IMR-90 (cell line): ENCODE results near the gene FXN. TPM values are rescaled to one million over a fixed set of nuclear protein-coding genes. Genes with fewer than 3 reads are reported as not detected.

ENCODE experiments used
- ATAC-seq: fragments of 200-7000 bp; cut with Tn5 transposase; 2 replicates; pipeline ENCODE4 v1.9.1; 2020; ENCODE audit warnings: low read depth, mild to moderate bottlenecking, moderate library complexity
- BruUV-seq: library from RNA; stranded (reverse); fragments of 400-500 nt; replicated peaks from 2 replicates; lab custom pipeline; 2021; lab: Mats Ljungman, UMichigan
- CTCF ChIA-PET: fragments of 300-600 bp; formaldehyde crosslinking; extraction: SDS; loops from one replicate; lab custom pipeline; 2021; ENCODE audit warnings: antibody characterized with exemption; lab: Yijun Ruan, JAX
- POLR2A ChIA-PET: fragments of 300-600 bp; sonication (Branson Sonifier 250); formaldehyde crosslinking; loops from one replicate; lab custom pipeline; 2022; ENCODE audit warnings: antibody characterized with exemption; ENCODE audit not compliant: unreplicated experiment; lab: Charles Lee
- DNase-seq: peaks from one replicate; pipeline ENCODE4 v3.0.0; 2013
- H2AFZ ChIP-seq: replicated peaks from 2 replicates; pipeline ENCODE3; 2013; ENCODE audit warnings: low read length, mild to moderate bottlenecking; ENCODE audit not compliant: poor library complexity
- H2AK5ac ChIP-seq: 2 replicates; pipeline ENCODE4 v1.6.1; 2013; ENCODE audit warnings: low read depth, low read length, inconsistent platforms
- H2AK9ac ChIP-seq: replicated peaks from 2 replicates; pipeline ENCODE3; 2013; ENCODE audit warnings: mild to moderate bottlenecking, low read depth, low read length, moderate library complexity; ENCODE audit not compliant: poor library complexity
- H2BK120ac ChIP-seq: 2 replicates; pipeline ENCODE4 v1.6.1; 2013; ENCODE audit warnings: low read depth, low read length, inconsistent platforms
- H2BK15ac ChIP-seq: 3 replicates; pipeline ENCODE4 v1.6.1; 2013; ENCODE audit warnings: low read depth, low read length, inconsistent platforms
- H2BK20ac ChIP-seq: 2 replicates; pipeline ENCODE4 v1.6.1; 2013; ENCODE audit warnings: low read depth, mild to moderate bottlenecking, inconsistent platforms, low read length, moderate library complexity
- H2BK5ac ChIP-seq: 2 replicates; pipeline ENCODE4 v1.6.1; 2013; ENCODE audit warnings: mild to moderate bottlenecking, low read depth, low read length, inconsistent platforms; ENCODE audit not compliant: poor library complexity, severe bottlenecking
- H3K14ac ChIP-seq: replicated peaks from 2 replicates; pipeline ENCODE4 v1.6.1; 2013; ENCODE audit warnings: low read depth, low read length, inconsistent platforms
- H3K18ac ChIP-seq: 2 replicates; pipeline ENCODE4 v1.6.1; 2013; ENCODE audit warnings: low read depth, low read length, control low read depth
- H3K23ac ChIP-seq: 2 replicates; pipeline ENCODE4 v1.6.1; 2013; ENCODE audit warnings: low read depth, low read length, inconsistent platforms
- H3K27ac ChIP-seq: 2 replicates; pipeline ENCODE4 v1.5.1; 2013; ENCODE audit warnings: mild to moderate bottlenecking, control low read depth, low read length; ENCODE audit not compliant: insufficient read depth
- H3K27me3 ChIP-seq: 2 replicates; pipeline ENCODE4 v1.6.1; 2013; ENCODE audit warnings: low read length; ENCODE audit not compliant: control insufficient read depth, insufficient read depth
- H3K36me3 ChIP-seq: 2 replicates; pipeline ENCODE4 v1.6.1; 2013; ENCODE audit warnings: low read length, mixed read lengths; ENCODE audit not compliant: control insufficient read depth, insufficient read depth
- H3K4ac ChIP-seq: 2 replicates; pipeline ENCODE4 v1.6.1; 2013; ENCODE audit warnings: low read depth, low read length, inconsistent platforms
- H3K4me1 ChIP-seq: 2 replicates; pipeline ENCODE4 v1.6.1; 2013; ENCODE audit warnings: low read length, mixed read lengths; ENCODE audit not compliant: control insufficient read depth, insufficient read depth
- H3K4me2 ChIP-seq: 2 replicates; pipeline ENCODE4 v1.6.1; 2013; ENCODE audit warnings: low read depth, mild to moderate bottlenecking, control low read depth, low read length, moderate library complexity
- H3K4me3 ChIP-seq: 2 replicates; pipeline ENCODE4 v1.5.1; 2013; ENCODE audit warnings: low read depth, mild to moderate bottlenecking, control low read depth, low read length, moderate library complexity; ENCODE audit not compliant: insufficient read depth
- H3K56ac ChIP-seq: 2 replicates; pipeline ENCODE4 v1.6.1; 2013; ENCODE audit warnings: low read length, inconsistent platforms; ENCODE audit not compliant: insufficient read depth; ENCODE audit errors: extremely low read depth
- H3K79me1 ChIP-seq, 2 experiments: 2 replicates each; pipeline ENCODE4 v1.6.1; 2013; ENCODE audit warnings: low read length in 2 of 2, inconsistent platforms in 1 of 2, low read depth in 1 of 2
- H3K9ac ChIP-seq: 2 replicates; pipeline ENCODE4 v1.6.1; 2013; ENCODE audit warnings: low read depth, low read length, control low read depth
- H3K9me1 ChIP-seq: 2 replicates; pipeline ENCODE4 v1.6.1; 2013; ENCODE audit warnings: low read length, inconsistent platforms; ENCODE audit not compliant: insufficient read depth
- H3K9me3 ChIP-seq: 2 replicates; pipeline ENCODE4 v1.6.1; 2013; ENCODE audit warnings: low read length; ENCODE audit not compliant: control insufficient read depth, insufficient read depth
- H4K20me1 ChIP-seq: 2 replicates; pipeline ENCODE4 v1.6.1; 2013; ENCODE audit warnings: low read length, inconsistent platforms; ENCODE audit not compliant: insufficient read depth
- H4K5ac ChIP-seq: 2 replicates; pipeline ENCODE4 v1.6.1; 2013; ENCODE audit warnings: mild to moderate bottlenecking, low read depth, low read length, control low read depth
- H4K8ac ChIP-seq, 2 experiments: 2 replicates each; pipeline ENCODE4 v1.6.1; 2013; ENCODE audit warnings: low read depth in 2 of 2, low read length in 2 of 2, control low read depth in 1 of 2, inconsistent platforms in 1 of 2
- H4K91ac ChIP-seq: 2 replicates; pipeline ENCODE4 v1.6.1; 2013; ENCODE audit warnings: low read depth, low read length, inconsistent platforms; ENCODE audit not compliant: insufficient read depth
- BHLHE40 ChIP-seq: fragments of 150-350 bp; IDR thresholded peaks from 2 replicates; pipeline ENCODE4 v1.6.1; 2016; ENCODE audit warnings: mild to moderate bottlenecking, low read depth, low read length
- CEBPB ChIP-seq: IDR thresholded peaks from 2 replicates; pipeline ENCODE4 v1.6.1; 2012; ENCODE audit warnings: low read depth, low read length, improper control_type of control experiment
- CHD1 ChIP-seq: IDR thresholded peaks from 2 replicates; pipeline ENCODE4 v1.6.1; 2012; ENCODE audit warnings: low read depth, low read length, improper control_type of control experiment
- CTCF ChIP-seq: conservative IDR thresholded peaks from 2 replicates; pipeline ENCODE4 v1.5.1; 2012; ENCODE audit warnings: mild to moderate bottlenecking, low read depth, low read length, improper control_type of control experiment
- FOS ChIP-seq: fragments of 150-350 bp; IDR thresholded peaks from 2 replicates; pipeline ENCODE4 v1.6.1; 2016; ENCODE audit warnings: low read depth, low read length
- MAFK ChIP-seq: IDR thresholded peaks from 2 replicates; pipeline ENCODE4 v1.6.1; 2012; ENCODE audit warnings: low read depth, low read length, improper control_type of control experiment
- MAZ ChIP-seq: IDR thresholded peaks from 2 replicates; pipeline ENCODE4 v1.6.1; 2012; ENCODE audit warnings: low read depth, mild to moderate bottlenecking, low read length, improper control_type of control experiment, moderate library complexity, borderline replicate concordance
- MXI1 ChIP-seq: IDR thresholded peaks from 2 replicates; pipeline ENCODE4 v1.6.1; 2012; ENCODE audit warnings: low read depth, mild to moderate bottlenecking, low read length, moderate library complexity, borderline replicate concordance
- POLR2A ChIP-seq: IDR thresholded peaks from 2 replicates; pipeline ENCODE4 v1.6.1; 2012; ENCODE audit warnings: mild to moderate bottlenecking, low read depth, low read length
- RAD21 ChIP-seq: IDR thresholded peaks from 2 replicates; pipeline ENCODE4 v1.6.1; 2012; ENCODE audit warnings: low read length, improper control_type of control experiment
- RCOR1 ChIP-seq: IDR thresholded peaks from 2 replicates; pipeline ENCODE4 v1.6.1; 2012; ENCODE audit warnings: mild to moderate bottlenecking, low read length, improper control_type of control experiment; ENCODE audit not compliant: insufficient replicate concordance
- RFX5 ChIP-seq: IDR thresholded peaks from 2 replicates; pipeline ENCODE4 v1.8.0; 2012; ENCODE audit warnings: low read depth, mild to moderate bottlenecking, low read length, moderate library complexity
- SMC3 ChIP-seq: fragments of 150-350 bp; IDR thresholded peaks from 2 replicates; pipeline ENCODE4 v1.6.1; 2016; ENCODE audit warnings: low read depth, mild to moderate bottlenecking, antibody characterized with exemption, low read length, moderate library complexity
- USF2 ChIP-seq: fragments of 150-350 bp; IDR thresholded peaks from 2 replicates; pipeline ENCODE4 v1.6.1; 2017; ENCODE audit warnings: mild to moderate bottlenecking, antibody characterized with exemption, low read length, low read depth
- WGBS, 2 experiments: methylation state at CpG; one replicate each; pipeline versions ENCODE4 v1.1.5 to v1.1.7; 2013; ENCODE audit warnings: missing lambda C conversion rate in 2 of 2; ENCODE audit not compliant: insufficient read length in 1 of 2; ENCODE audit errors: extremely low coverage in 2 of 2; 5-methylcytosine and 5-hydroxymethylcytosine counted together
- dilution Hi-C: fragments of 300-500 bp; cut with HindIII; formaldehyde crosslinking; loops from one replicate; pipeline ENCODE4 v1.14.3; 2018; ENCODE audit warnings: low sequenced_read_pairs; ENCODE audit not compliant: unreplicated experiment
- in situ Hi-C: fragments of 300-500 bp; cut with MboI; formaldehyde crosslinking; loops from 3 replicates; pipeline ENCODE4 v1.14.3; 2019; ENCODE audit warnings: low sequenced_read_pairs, inconsistent platforms, mixed read lengths
- intact Hi-C: fragments of 100-400 bp; cut with micrococcal nuclease; formaldehyde crosslinking; loops from 2 replicates; pipeline ENCODE4 v1.10.0; 2022
- polyA plus RNA-seq, 3 experiments: library from polyadenylated mRNA; depleted of rRNA; stranded (reverse); fragments of >200 nt; gene quantifications; 2 replicates each; pipeline ENCODE4 v1.2.3, GENCODE V29; 2012; ENCODE audit warnings: low replicate concordance in 1 of 3
- total RNA-seq: library from RNA; depleted of rRNA; stranded (reverse); fragments of >200 nt; gene quantifications from 2 replicates; pipeline ENCODE4 v1.2.3, GENCODE V29; 2012
- TF ChIP-seq, protein P1 (sequence below): fragments of 150-350 bp; IDR thresholded peaks from 2 replicates; pipeline ENCODE4 v1.6.1; 2016; ENCODE audit warnings: low read depth, mild to moderate bottlenecking, low read length, moderate library complexity, borderline replicate concordance

The FXN gene
- total and polyA plus RNA-seq, 2 of the 4 experiments (the other 2 are of a cell fraction): 3.9 to 18.1 TPM

DNA sequence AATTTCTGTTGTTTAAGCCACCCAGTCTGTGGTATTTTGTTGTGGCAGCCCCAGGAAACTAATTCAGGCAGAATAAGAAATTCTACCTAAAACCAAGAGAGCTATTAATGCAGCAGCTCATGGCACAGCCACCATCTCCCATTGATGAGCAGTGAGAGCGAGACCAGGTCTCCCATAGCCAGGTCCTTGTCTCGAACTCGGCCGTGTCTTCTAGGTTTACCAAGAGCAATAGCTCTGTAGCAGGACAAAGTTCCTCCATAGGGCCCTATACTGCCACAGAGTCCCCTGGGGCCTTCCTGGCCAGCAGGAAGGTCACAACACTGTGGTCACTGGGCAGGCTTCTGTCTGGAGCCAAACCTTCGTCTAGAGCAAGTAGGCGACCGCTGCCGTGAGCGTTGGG is 104.0 kb downstream of the FXN start:
- Histone ChIP-seq H3K14ac (no peak overlapping the region), H3K9ac (no peak overlapping the region), H3K27me3 (no peaks in the 10 kb centered on the region), H4K8ac (no peak overlapping the region), H3K56ac (no peak overlapping the region), H3K18ac (no peak overlapping the region), H4K91ac (no peak overlapping the region), H3K4me2 (no peak overlapping the region), H2AK5ac (no peak overlapping the region), H3K4me3 (no peak overlapping the region), H3K27ac (no peak overlapping the region), H2BK5ac (no peak overlapping the region), H3K79me1 (peaks cover 0 to 38% of the 10 kb centered on the region in 2 experiments; a peak in 3 of 4 replicates), H4K5ac (no peak overlapping the region), H3K4ac (no peak overlapping the region), H2AFZ (no peak overlapping the region), H3K9me1 (peaks cover 2% of the 10 kb centered on the region; the same call in 1 of the 2 replicates), H3K9me3 (no peaks in the 10 kb centered on the region), H2BK15ac (no peak overlapping the region), H3K4me1 (no peaks in the 10 kb centered on the region), H2AK9ac (no peak overlapping the region), H3K36me3 (no peaks in the 10 kb centered on the region), H4K20me1 (0 out of 2 replicates have a peak, but pooled peaks cover 3% of the 10 kb centered on the region), H2BK120ac (no peak overlapping the region), H3K23ac (no peak overlapping the region), H2BK20ac (no peak overlapping the region)
- intact Hi-C loops: no loop called here
- ChIA-PET POLR2A (no interaction called here), CTCF (no interaction called here)
- no TSS peak for BruUV-seq
- dilution Hi-C loops: no loop called here
- WGBS, 2 experiments: 73% methylated on average over 8 of the region's 9 CpGs; no CpG with 5 or more reads in 1 of the 2 experiments
- DNase-seq (no peak), ATAC-seq (no peak)
- in situ Hi-C loops: no loop called here
- no peak for TF ChIP-seq MAZ
- no peak for TF ChIP-seq CTCF
- no peak for TF ChIP-seq CEBPB
- no peak for TF ChIP-seq USF2
- TF ChIP-seq, protein P1, sequence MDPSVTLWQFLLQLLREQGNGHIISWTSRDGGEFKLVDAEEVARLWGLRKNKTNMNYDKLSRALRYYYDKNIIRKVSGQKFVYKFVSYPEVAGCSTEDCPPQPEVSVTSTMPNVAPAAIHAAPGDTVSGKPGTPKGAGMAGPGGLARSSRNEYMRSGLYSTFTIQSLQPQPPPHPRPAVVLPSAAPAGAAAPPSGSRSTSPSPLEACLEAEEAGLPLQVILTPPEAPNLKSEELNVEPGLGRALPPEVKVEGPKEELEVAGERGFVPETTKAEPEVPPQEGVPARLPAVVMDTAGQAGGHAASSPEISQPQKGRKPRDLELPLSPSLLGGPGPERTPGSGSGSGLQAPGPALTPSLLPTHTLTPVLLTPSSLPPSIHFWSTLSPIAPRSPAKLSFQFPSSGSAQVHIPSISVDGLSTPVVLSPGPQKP: no peak
- TF ChIP-seq RCOR1: no peak
- no peak for TF ChIP-seq CHD1
- no peak for TF ChIP-seq MXI1
- TF ChIP-seq RFX5: no peak
- TF ChIP-seq MAFK: no peak
- TF ChIP-seq FOS: no peak
- no peak for TF ChIP-seq POLR2A
- TF ChIP-seq RAD21: no peak
- TF ChIP-seq SMC3: no peak
- no peak for TF ChIP-seq BHLHE40
